Activated CD4-positive, alpha-beta T cell treated with anti-CD3 and anti-CD28 coated beads, Interleukin-2, amount 50 U/mL, for 24 hours (primary cell): ENCODE measurements around the gene SLC4A8.
"Not testable (repeated sequence)": the region's sequence is repeated elsewhere in the genome, so short reads cannot be mapped to it uniquely, and the experiment has no call there.

ENCODE experiments used
- DNase-seq, 2 donors: peaks; one replicate each; pipeline ENCODE4 v3.0.0-alpha.2; 2020; ENCODE audit warnings: low read depth in 1 of 2, low spot score in 1 of 2

Gene SLC4A8

DNA sequence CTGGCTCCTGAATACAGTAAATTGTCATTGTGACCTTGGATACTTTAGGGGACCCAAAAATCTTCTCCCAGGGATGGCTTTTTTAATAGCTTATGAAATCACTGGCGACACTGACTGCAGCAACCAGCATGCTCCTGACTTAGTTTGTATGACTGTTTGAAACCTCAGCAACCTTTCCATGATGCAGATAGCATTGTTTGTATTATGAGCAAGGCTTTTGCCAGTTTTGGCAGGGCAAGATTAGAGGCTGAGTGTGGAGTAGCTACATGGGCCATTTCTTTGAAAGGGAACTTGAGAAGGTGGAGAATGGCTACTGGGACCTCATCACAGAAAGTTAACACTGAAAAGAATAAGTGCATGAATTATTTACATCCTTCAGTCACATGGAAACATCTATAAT is 50.9 kb downstream of the SLC4A8 start:
- DNase-seq: no peak

DNA sequence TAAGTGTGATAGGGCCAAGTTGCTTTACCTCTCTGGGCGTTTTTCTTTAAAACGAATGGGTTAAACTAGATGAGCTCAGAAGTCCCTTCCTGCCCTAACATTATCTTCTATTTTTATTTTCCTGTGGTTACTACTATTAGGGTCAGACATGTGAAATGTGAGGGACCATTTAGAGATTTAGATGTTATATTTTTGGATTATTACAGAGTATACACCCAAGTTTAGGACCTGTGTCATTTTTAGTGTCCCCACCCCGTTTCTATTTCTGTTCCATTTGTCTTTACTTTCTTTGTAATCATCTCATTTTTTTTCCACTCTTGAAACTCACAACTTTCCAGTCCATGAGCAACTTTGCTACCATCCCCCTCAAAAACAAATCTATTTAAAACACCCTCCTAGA is 56.3 kb downstream of the SLC4A8 start:
- DNase-seq: no peak

DNA sequence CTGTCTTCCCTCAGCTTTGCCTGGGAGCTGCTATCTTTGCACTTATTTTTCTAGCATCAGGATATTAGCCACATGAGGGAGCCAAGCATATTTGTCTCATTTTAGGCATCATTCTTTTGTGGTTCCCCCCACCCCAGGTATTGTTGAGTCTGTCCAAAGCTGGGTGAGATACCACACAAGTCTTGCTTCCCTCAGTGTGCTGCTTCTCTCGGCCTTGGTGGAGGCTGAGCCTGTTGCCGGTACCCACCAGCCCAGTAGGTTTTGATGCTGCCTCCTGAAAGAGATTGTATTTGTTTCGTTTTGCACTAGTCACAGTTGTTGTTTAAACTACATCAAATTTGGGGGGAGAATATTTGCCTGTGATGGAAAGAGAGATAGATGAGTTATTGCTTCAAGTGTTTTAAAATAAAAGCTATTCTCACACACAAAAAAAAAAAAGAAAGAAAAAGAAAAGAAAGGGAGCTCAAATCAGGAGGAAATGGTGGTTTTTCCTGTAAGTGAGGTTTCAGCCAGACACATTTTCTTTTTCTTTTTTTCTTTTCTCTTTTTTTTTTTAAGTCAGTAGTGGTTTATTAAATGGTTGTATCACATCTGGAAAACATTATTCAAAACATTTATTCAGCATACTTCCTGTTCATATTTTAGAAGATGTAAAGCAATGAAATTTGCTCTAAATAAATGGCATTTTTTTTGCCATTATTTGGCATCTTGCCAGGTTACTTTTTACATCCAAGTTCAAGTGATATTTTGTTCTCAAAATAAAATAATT is 58.5 kb downstream of the SLC4A8 start:
- DNase-seq: peak in 1 of 2 donors; percentile 4

DNA sequence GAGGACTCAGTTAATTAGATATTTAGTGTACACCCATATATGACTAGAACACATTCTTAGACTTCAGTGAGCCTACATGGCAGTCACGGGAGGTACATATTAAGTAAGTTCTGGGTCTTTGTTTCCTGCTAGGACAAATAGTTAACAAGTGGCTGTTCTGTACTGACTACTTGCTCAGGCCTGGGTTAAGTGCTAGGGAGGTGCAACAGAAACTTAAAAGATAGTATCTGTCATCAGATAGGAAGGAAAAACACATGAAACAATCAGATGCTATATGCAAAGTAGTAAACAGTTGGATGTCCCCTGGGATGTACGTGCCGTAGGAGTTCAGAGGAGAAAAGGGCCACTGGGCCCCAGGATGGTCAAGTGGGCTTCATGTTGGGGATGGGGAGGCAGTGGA is 59.5 kb downstream of the SLC4A8 start:
- no peak for DNase-seq

DNA sequence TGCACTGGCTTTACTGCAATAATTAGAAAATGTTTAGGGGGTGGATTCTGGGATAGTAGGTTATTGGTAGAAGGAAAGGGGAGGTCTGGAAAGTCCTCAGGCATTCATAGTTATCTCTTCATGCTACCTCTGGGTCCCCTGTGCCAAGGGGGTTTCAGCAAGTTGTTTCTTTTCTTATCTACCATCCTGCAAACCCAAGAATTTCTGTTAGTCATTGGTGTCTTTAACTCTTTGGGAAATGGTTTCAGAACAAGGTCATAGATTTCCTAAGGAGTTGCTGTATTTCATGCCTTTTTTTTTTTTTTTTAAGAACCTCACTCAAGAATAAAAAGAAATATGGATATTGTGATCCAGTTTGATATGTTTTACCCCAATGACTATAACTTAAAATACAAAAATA is 63.6 kb downstream of the SLC4A8 start:
- DNase-seq: no peak

DNA sequence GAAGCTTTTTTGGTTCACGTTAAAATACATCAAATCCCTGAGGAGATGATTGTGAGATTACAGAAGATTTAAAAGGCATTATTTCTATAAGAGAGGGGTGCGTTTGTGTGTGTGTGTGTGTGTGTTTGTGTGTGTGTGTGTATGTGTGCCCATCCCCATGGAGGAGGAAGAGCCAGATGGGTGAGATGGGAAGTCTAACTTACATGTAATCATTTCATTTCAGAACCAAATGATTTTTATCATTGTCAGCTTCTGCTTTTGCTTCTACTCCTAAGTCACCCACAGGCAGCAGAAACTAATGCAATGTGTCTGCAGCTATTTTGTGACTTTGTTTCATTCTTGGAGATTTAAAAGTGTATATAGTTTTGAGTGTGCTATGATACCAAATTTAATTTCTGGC is 68.7 kb downstream of the SLC4A8 start:
- DNase-seq: no peak

DNA sequence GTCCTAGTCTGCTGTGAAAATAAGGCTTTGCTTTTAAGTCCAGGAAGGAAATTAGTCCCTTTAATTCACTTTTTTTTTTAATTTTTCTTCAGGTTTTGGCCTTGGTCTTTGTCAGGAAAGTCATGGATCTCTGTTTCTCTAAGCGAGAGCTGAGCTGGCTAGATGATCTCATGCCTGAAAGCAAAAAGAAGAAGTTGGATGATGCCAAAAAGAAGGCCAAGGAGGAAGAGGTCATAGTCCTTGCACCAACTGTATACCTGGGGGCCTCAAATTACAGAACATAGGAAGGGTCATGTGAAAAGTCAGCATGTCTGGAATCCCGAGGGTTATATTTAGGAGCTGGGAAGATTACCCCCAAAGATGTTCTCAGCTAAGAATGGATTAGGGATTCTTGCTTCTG is 72.3 kb downstream of the SLC4A8 start:
- DNase-seq: no peak

DNA sequence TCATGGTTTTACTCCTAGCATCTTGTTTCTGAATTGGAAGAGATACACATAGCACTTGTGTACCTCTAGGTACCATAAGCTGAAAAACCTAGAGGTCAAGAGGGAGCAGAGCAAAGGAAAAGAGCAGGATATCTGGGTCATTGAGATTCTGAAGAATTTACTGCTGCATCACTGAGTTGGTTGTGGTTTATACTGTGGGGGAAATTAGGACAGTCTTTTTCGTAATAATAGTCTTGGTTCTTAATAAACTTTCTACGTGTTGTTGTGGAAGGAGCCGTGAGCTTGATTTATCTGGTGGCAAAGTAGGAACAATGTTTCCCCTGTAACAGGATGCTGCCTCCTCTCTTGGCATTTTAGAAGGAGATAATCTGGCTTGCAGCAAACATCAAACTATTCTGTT is 80.2 kb downstream of the SLC4A8 start:
- no peak for DNase-seq

DNA sequence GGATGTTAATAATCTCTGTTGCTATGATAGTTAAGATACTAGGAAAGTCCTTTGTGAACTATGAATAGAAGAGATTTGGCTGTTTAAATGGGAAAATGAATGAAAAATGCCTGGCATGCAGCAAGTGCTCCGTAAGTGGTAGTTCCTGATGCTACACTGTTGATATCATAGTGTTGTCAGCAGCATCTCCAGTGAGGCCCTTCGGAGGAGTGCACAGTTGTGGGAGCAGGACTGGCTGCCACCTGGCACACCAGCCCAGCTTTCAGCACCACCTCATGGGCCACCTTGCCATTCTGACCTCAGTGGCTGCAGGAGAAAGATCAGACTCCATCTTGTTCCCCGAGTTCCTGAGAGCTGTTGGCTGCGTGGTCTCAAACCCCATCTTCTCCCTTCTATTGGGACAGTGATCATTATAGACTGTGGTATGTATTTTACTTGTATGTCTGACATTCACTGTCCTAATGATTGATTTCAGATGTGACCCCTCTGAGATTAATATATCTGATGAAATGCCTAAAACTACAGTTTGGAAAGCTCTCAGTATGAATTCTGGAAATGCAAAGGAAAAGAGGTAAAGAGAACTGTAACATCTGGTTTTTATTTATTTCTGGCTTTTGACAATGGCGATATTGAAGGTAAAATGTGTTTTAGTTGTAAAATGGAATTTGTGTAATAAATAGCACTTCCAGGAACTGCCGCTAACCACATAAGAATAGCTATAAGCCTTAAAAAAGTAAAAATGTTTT is 80.9 kb downstream of the SLC4A8 start:
- no peak for DNase-seq

DNA sequence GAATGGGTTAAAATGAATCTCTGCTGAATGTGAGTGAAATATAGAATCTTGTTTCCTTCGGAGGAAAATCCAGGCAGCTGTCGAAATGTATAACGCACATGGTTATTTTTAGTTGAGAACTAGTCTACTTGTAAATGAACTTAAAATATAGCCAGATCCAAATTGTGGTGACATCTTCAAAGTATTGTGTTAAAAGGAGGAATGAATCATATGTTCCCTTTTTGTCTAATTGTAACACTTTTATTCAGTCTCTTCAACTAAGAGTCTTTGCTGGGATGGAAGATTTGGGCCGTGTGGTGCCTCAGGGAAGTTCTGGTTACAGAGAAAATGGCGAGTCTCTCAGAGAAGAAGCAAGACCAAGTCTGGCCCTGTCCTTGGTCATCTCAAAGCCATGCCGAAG is 82.5 kb downstream of the SLC4A8 start:
- DNase-seq: no peak

DNA sequence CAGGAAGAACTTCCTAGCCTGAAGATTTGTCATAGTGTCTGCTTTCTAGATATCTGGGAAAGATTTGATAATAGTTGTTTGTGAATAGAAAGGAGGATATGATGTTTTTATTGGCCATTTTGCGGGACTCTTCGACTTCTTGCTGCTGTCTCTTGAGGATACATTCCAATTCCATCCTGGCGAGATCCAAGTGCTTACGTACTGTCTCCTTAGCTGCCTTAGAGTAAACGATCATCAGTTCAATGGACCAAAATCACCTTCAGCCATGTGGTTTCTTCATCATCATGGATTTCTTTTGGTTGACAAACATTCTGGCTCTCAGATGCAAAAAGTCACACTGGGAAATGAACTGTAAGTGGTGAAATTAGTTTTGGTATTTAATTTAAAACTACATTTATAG is 83.7 kb downstream of the SLC4A8 start:
- no peak for DNase-seq

DNA sequence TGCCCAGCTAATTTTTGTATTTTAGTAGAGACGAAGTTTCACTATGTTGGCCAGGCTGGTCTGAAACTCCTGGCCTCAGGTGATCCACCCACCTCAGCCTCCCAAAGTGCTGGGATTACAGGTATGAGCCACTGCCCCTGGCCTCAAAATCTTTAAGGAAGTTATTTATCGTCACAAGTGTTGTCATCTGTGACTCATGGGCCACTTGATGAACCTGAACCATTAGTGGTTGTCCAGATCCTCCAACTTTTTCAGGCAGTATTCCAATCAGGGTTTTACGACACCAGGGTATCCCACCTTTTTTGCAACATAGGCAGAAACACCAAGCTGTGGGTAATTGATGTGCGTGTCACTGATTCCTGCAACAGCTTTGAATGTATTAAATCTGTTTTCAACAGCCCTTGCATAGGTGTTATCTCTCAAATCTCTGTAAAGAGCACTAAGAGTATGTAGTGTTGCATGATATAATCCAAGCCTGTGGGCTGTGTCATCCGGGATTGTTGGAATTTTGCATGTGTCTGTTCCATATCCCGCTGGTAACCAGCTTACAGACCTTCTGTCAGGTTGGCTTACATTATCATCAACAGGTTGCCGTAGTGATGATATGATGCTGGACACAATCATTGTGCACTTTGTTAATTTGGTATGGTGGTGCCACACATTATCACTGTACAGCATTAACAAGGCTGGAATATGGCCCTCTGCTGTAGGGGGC is 87.1 kb downstream of the SLC4A8 start:
- no peak for DNase-seq

DNA sequence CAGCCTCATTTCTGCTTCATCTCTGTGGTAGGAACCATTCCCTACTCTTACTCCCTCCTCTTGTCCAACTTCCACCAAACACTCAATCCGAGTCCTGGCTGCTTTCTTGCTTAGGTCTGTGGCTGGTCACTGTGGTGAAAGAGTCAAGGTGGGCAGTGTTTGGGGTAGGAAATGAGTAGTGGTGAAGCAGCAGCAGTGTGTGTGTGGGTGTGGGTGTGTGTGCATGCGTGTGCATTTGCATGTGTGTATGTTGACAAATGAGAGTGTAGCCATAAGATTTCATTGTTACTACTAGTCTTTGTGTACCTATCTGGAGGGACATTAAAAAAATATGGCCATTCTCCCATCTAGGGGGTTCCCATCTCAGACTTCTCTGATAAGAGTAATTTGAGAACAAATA is 87.8 kb downstream of the SLC4A8 start:
- DNase-seq: no peak

DNA sequence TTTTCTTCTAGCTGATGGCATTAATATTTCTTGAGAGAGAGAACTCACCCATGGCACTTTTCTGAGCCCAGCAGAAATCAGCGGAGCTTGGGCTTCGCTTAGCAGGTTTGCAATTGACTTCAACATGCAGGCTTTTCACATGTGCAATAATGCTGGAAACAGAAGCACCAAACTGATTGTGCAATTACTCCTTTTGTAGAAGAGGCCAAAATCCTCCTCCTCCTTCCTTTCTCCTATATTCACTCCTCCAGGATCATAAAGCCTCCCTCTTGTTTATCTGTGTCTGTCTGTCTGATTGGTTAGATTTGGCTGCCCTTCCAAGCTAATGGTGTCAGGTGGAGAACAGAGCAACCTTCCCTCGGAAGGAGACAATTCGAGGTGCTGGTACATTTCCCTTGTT is 90.4 kb downstream of the SLC4A8 start:
- DNase-seq: not testable (repeated sequence)

DNA sequence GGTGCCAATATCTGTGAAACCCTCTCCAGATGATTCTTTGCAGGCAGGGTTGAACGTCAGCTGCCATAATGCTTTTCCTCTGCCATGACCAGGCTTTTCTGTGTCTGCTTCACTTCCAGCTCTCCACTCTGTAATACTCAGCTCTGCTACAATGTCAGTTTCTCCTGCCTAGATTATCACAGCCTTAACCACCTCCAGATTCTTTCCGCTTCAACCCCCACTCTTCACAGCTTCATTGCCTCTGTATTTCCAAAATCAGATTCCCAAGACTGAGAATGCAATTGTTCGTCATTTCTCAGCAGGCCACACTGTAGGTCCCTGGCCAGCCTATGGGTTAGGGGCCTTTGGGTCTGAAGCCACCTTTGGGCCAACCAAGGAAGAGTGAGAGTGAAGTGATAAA is 92.7 kb downstream of the SLC4A8 start:
- no peak for DNase-seq

DNA sequence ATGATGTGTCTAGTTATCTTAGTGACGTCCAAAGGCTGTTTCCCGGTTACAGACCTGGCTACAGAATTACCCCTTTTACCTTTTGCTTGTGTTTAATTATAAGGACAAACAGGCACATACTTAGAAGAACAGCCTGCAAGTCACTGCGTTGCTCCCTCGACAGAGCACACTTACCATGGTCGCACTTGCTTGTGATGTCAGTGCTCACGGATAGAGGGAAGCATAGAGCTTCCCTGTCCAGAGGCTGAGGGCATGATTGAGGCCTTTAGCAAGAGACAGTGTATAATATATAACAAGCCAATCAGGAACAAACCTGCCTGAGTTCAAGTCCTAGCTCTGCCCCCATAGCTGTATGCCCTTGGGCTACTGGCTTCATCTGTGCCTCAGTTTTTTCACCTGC is 93.2 kb downstream of the SLC4A8 start:
- DNase-seq: no peak

DNA sequence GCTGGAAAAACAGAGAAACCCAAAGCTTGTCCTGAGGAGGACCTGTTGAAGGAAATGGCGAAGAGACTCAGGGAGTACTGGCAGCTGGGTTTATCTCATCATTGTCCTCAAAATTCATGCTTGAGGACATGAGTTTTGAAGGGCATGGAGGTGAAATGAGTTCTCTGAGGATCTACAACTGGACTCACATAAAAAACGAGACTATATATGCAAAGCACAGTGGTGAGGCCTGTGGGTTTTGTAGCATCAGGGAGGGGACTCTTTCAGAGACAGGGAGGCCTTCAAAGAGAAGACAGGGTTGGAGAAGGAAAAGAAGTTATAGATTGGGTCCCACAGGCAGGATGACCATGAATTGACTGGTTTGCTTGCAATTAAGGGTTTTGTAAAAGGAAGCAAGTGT is 95.1 kb downstream of the SLC4A8 start:
- DNase-seq: no peak

DNA sequence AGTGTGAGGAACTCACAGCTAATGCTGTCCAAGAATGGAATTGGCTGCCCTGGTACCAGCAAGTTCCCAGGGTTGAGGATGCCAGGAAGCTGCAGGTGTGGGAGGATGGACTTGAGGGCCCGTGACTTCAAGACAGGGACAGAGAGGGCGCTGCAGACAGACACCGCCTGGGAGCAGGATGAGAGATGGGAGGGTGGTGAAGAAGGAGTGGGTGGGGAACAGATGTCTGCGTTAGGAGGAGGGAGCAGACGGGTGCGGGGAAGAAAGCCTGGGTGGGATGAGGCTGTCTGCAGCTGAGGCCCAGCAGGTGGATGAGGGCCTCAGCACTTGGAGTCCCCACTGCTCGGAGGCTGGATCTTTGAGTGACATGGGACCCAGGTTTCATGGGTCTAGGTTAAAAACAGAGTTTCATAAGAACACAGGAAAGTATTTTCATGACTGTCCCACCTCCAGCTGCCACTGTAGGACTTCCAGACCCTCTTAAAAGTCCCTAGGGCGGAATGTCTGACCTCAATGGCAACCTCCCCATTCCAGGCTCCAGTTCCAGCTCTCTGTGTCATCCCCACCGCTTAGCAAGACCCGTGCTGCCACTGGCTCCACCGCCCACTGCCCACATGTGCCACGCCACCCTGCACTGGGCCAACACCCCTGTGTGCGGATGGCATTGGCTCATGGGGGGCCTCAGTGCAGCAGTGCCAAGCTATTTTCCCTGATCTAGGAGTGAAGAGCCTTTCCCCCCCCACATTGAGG is 96.1 kb downstream of the SLC4A8 start:
- no peak for DNase-seq

DNA sequence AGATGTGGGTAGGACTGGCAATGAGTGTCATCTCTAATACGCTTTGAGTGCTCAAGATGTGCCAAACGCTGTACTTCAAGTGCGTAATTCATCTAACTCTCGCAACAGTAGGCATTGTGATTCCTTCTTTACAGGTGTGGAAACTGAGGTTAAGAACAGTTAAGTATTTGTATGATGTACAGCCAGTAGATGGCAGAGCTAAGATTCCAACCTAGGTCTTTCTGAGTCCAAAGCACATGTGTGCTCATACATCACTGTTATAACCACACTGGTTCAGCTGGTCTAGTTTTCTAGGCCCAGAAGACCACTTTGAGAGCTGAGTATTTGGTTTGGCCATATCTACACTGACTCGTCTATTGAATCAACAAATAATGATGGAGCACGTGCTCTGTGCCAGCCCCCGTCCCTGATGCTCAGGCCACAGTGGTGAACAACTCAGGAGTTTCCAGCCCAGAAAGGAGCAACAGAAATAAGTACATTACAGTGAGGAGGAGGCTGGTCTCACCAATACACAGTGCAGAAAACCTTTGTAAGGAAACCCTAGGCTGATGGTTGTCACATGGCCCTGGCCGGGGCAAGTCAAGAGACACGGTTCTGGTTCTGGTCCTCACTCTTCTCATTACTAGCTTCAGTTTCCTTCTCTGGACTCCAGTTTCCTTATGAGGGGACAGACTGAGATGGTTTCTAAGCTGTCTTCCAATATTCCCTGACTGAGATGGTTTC is 97.1 kb downstream of the SLC4A8 start:
- DNase-seq: no peak

DNA sequence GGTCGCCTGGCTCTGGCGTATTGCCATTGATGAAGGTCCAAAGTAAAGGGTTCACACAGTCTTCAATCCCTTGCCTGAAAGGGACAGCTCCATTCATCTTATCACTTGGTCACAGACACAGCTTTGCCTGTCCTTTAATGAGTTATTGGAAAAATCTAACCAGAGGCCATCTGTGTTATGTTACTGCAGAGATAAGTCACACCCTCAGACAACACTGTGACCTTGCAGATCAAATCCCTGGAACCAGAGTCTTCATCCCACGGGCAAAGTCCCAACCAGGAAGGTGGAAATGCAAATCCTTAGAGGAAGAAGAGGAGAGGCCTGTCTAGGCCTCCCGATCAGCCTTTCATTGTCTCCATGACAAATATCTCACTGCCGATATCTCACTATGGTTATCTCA is 98.1 kb downstream of the SLC4A8 start:
- no peak for DNase-seq

DNA sequence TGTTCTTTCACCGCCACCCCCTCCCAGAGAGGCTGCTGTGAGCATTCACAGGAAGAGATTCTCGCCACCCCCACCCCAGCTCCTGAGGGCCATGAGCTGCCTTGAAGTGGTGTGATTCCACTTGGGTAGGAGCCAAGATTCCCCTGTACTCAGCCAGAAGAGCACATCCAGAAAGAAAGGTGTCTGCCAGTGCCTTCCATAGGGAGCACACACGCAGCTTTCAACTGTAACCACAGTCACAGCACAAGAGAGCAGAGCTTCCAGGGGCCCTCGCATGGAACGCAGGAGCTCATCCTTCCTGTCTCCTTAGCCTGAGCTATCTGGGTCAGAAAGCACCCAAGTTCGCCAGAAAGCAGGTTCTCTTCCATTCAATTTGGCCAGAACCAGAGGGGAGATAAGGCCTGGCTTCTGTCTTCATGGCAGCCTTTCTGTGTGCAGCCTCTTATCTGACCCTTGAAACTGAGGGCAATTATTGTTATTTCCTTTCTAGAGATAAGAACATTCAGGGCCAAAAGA is 99.8 kb downstream of the SLC4A8 start:
- DNase-seq: no peak
